Lung (tissue), 12 donors: ENCODE data around the gene LRIT1. TPM values are rescaled to one million over a fixed set of nuclear protein-coding genes. Genes with fewer than 3 reads are reported as not detected.

Source experiments
- ATAC-seq: fragments of 200-7000 bp; cut with Tn5 transposase; one replicate; pipeline ENCODE4 v1.9.1; 2020; ENCODE audit warnings: moderate number of reproducible peaks; ENCODE audit not compliant: insufficient read depth, low FRiP score
- DNase-seq, 3 donors: peaks; one replicate each; pipeline ENCODE4 v3.0.0-alpha.2; 2013 to 2017
- H3K27ac ChIP-seq, 2 donors: one replicate each; pipeline ENCODE4 v1.5.1; 2013; ENCODE audit warnings: mild to moderate bottlenecking in 2 of 2, moderate library complexity in 2 of 2, control low read depth in 1 of 2, inconsistent platforms in 1 of 2, low read depth in 1 of 2, low read length in 1 of 2
- H3K27me3 ChIP-seq, 3 donors: one replicate each; pipeline ENCODE4 v1.5.1; 2013; ENCODE audit warnings: low read length in 2 of 3; ENCODE audit not compliant: control insufficient read depth in 3 of 3, insufficient read depth in 3 of 3
- H3K36me3 ChIP-seq, 4 donors: one replicate each; pipeline ENCODE4 v1.5.1; 2013; ENCODE audit warnings: low read length in 4 of 4, mild to moderate bottlenecking in 1 of 4, moderate library complexity in 1 of 4; ENCODE audit not compliant: control insufficient read depth in 4 of 4, insufficient read depth in 4 of 4
- H3K4me1 ChIP-seq, 5 donors: one replicate each; pipeline ENCODE4 v1.5.1; 2013; ENCODE audit warnings: low read length in 5 of 5, mild to moderate bottlenecking in 2 of 5, moderate library complexity in 1 of 5; ENCODE audit not compliant: control insufficient read depth in 5 of 5, insufficient read depth in 5 of 5
- H3K4me3 ChIP-seq: one replicate; pipeline ENCODE4 v1.5.1; 2013; ENCODE audit warnings: mild to moderate bottlenecking, control low read depth, moderate library complexity
- H3K9ac ChIP-seq, 2 donors: one replicate each; pipeline ENCODE4 v1.5.1; 2013; ENCODE audit warnings: low read length in 2 of 2, control low read depth in 1 of 2; ENCODE audit not compliant: insufficient read depth in 1 of 2
- H3K9me3 ChIP-seq, 4 donors: one replicate each; pipeline ENCODE4 v1.5.1; 2013; ENCODE audit warnings: low read length in 3 of 4, mild to moderate bottlenecking in 1 of 4, moderate library complexity in 1 of 4; ENCODE audit not compliant: control insufficient read depth in 4 of 4, insufficient read depth in 3 of 4
- CTCF ChIP-seq: IDR thresholded peaks from 2 replicates; pipeline ENCODE4 v1.5.1; 2012; ENCODE audit warnings: mild to moderate bottlenecking; ENCODE audit errors: control extremely low read depth, extremely low read depth
- WGBS, 2 donors: extraction: QIAGEN DNeasy Blood & Tissue Kit; methylation state at CpG; one replicate each; pipeline ENCODE4 v1.1.7; 2013; 5-methylcytosine and 5-hydroxymethylcytosine counted together
- polyA plus RNA-seq, 2 donors: library from polyadenylated mRNA; stranded (reverse); fragments of 200-250 nt; gene quantifications; one replicate each; pipeline ENCODE4 v1.2.1, GENCODE V29; 2013
- total RNA-seq, 2 donors: library from RNA; depleted of rRNA in 1 of 2; stranded (reverse); fragments of >200 nt in 1 of 2; gene quantifications; one replicate each; pipeline ENCODE4 v1.2.1, GENCODE V29; 2014 to 2021
- donor health status: control.
- donor health status: control.
- donor health status: Bipolar disorder and iron deficiency.
- donor health status: healthy.
- donor health status: DM: yes; HTN: yes; CAD: no.

Gene LRIT1
- total and polyA plus RNA-seq, 4 donors: not detected

- ATAC-seq (no peak), DNase-seq (no peak)
- 83 to 94% methylated on average over 4 of the region's 4 CpGs for WGBS, 2 donors
- no peak for TF ChIP-seq CTCF
- Histone ChIP-seq H3K27me3 (peaks cover 0 to 6% (median 0%) of the 10 kb centered on the region in 3 donors), H3K9me3 (peaks cover 0 to 2% (median 0%) of the 10 kb centered on the region in 4 donors), H3K36me3 (no peaks in the 10 kb centered on the region), H3K4me3 (no peak overlapping the region), H3K4me1 (no peaks in the 10 kb centered on the region), H3K9ac (no peak overlapping the region), H3K27ac (no peak overlapping the region)
Observed at GRCh38 chr10:84204122-84204521, 37.2 kb downstream of the LRIT1 start.

- ATAC-seq (no peak), DNase-seq (peak in 1 of 3 donors; percentile 4)
- Histone ChIP-seq H3K9ac (no peak overlapping the region), H3K27ac (no peak overlapping the region), H3K4me1 (no peaks in the 10 kb centered on the region), H3K9me3 (no peaks in the 10 kb centered on the region), H3K4me3 (no peak overlapping the region), H3K27me3 (peaks cover 0 to 10% (median 0%) of the 10 kb centered on the region in 3 donors), H3K36me3 (no peaks in the 10 kb centered on the region)
- WGBS, 2 donors: 82 to 84% methylated on average over 5 of the region's 5 CpGs
- no peak for TF ChIP-seq CTCF
Observed at GRCh38 chr10:84202349-84202748, 39.0 kb downstream of the LRIT1 start.

- Histone ChIP-seq H3K36me3 (no peaks in the 10 kb centered on the region), H3K4me1 (no peaks in the 10 kb centered on the region), H3K27me3 (peaks cover 0 to 15% (median 0%) of the 10 kb centered on the region in 3 donors), H3K9ac (no peak overlapping the region), H3K4me3 (no peak overlapping the region), H3K27ac (no peak overlapping the region), H3K9me3 (no peaks in the 10 kb centered on the region)
- WGBS, 2 donors: 88 to 93% methylated on average over 11 of the region's 11 CpGs
- TF ChIP-seq CTCF: no peak
- no peak for DNase-seq
- no peak for ATAC-seq
Observed at GRCh38 chr10:84201682-84202081, 39.7 kb downstream of the LRIT1 start.

- no peaks in the 10 kb centered on the region for H3K9me3 ChIP-seq
- WGBS, 2 donors: 57 to 68% methylated on average over 6 of the region's 6 CpGs
- H3K27me3 ChIP-seq: peaks cover 0 to 19% (median 1%) of the 10 kb centered on the region in 3 donors
- peak in 1 of 3 donors; percentile 7 for DNase-seq
- no peak for ATAC-seq
- H3K36me3 ChIP-seq: no peaks in the 10 kb centered on the region
- H3K27ac ChIP-seq: no peak overlapping the region
- no peak for TF ChIP-seq CTCF
- H3K9ac ChIP-seq: no peak overlapping the region
- H3K4me3 ChIP-seq: no peak overlapping the region
- H3K4me1 ChIP-seq: no peaks in the 10 kb centered on the region
Observed at GRCh38 chr10:84201244-84201606, 40.1 kb downstream of the LRIT1 start.
